Mesodermal cell (in vitro differentiated cells): ENCODE results near the gene TAS2R4. TPM values are rescaled to one million over a fixed set of nuclear protein-coding genes. Genes with fewer than 3 reads are reported as not detected.

Source experiments
- H3K27ac ChIP-seq: 2 replicates; pipeline ENCODE4 v1.7.0; 2013; ENCODE audit warnings: mild to moderate bottlenecking, low read depth, low read length, moderate library complexity; ENCODE audit not compliant: severe bottlenecking
- H3K36me3 ChIP-seq: 2 replicates; pipeline ENCODE4 v1.7.1; 2013; ENCODE audit warnings: mild to moderate bottlenecking, low read length, moderate library complexity; ENCODE audit not compliant: control insufficient read depth, insufficient read depth
- H3K4me1 ChIP-seq: one replicate; pipeline ENCODE4 v1.7.1; 2013; ENCODE audit warnings: mild to moderate bottlenecking, low read length; ENCODE audit not compliant: insufficient read depth, control insufficient read depth, poor library complexity, severe bottlenecking
- H3K4me3 ChIP-seq: 2 replicates; pipeline ENCODE4 v1.7.0; 2013; ENCODE audit warnings: low read length, control low read depth, mild to moderate bottlenecking; ENCODE audit not compliant: insufficient read depth, poor library complexity, severe bottlenecking; ENCODE audit errors: extremely low read depth
- H3K9me3 ChIP-seq: 2 replicates; pipeline ENCODE4 v1.7.1; 2013; ENCODE audit warnings: mild to moderate bottlenecking, low read length, moderate library complexity; ENCODE audit not compliant: control insufficient read depth
- WGBS, 2 experiments: methylation state at CpG; one replicate each; pipeline ENCODE4 v1.1.5; 2013; ENCODE audit warnings: missing lambda C conversion rate in 2 of 2; ENCODE audit not compliant: insufficient coverage in 2 of 2; 5-methylcytosine and 5-hydroxymethylcytosine counted together
- polyA plus RNA-seq, 2 experiments: library from polyadenylated mRNA; stranded (reverse); fragments of 50-300 nt; gene quantifications; one replicate each; pipeline ENCODE4 v1.2.3, GENCODE V29; 2013

Gene TAS2R4, protein sequence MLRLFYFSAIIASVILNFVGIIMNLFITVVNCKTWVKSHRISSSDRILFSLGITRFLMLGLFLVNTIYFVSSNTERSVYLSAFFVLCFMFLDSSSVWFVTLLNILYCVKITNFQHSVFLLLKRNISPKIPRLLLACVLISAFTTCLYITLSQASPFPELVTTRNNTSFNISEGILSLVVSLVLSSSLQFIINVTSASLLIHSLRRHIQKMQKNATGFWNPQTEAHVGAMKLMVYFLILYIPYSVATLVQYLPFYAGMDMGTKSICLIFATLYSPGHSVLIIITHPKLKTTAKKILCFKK
- 0.55 TPM for polyA plus RNA-seq (2013, experiment 1 of 2)
- polyA plus RNA-seq (2013, experiment 2 of 2) = 0.20 TPM

DNA sequence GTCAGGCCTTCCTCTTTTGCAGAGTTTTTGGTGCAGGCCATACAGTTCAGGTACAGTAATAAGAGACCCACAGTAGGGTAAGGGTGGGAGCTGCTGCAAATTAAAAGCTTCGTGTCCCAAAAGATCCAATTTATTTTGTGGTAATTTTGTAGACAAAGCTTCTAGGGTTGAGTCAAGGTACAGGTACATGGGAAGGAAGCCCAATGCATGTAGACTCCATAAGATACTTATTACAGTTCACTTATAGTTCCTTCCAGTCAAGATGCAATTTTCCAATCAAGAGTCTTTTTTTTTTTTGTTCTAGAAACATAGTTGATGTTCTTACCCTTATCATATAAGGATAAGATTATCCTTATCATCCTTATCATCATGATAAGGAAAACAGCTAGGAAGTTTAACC, at the start of gene TAS2R4:
TSS of gene TAS2R4 (plus strand) at position 301 of the 400 bp plus-strand sequence. CDS start 1,815 bp downstream, outside the sequence.
- no CpG with 5 or more reads among the region's 1 CpG for WGBS, 2 experiments
- H3K4me3 ChIP-seq = no peak within 1 kb of the TSS
- peaks cover 27% of the 10 kb centered on the region for H3K36me3 ChIP-seq
- no peak within 1 kb of the TSS for H3K27ac ChIP-seq
- H3K9me3 ChIP-seq = peaks cover 4% of the 10 kb centered on the region
- H3K4me1 ChIP-seq = no peaks in the 10 kb centered on the region

DNA sequence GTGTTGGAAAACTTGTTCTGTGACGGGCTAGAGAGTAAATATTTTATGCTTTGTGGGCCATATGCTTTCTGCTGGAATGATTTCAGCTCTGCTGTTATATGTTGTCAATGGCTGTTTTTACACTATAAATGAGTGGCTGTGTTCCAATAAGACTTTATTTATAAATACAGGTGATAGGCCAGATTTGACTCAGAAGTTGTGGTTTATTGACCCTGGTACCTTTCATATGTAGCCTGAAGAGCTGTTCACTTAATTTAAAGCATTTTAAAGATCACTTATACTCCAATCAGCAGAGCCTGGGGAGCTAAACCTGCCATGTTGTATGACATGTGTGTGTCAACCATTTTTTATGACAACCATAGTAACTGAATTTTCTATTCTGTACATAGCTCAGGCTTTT, 47.5 kb upstream of the TAS2R4 start:
- H3K9me3 ChIP-seq = no peaks in the 10 kb centered on the region
- no peak overlapping the region for H3K4me3 ChIP-seq
- 60% methylated on average over 1 of the region's 1 CpG; no CpG with 5 or more reads in 1 of the 2 experiments for WGBS, 2 experiments
- no peaks in the 10 kb centered on the region for H3K4me1 ChIP-seq
- no peaks in the 10 kb centered on the region for H3K36me3 ChIP-seq
- H3K27ac ChIP-seq = no peak overlapping the region

DNA sequence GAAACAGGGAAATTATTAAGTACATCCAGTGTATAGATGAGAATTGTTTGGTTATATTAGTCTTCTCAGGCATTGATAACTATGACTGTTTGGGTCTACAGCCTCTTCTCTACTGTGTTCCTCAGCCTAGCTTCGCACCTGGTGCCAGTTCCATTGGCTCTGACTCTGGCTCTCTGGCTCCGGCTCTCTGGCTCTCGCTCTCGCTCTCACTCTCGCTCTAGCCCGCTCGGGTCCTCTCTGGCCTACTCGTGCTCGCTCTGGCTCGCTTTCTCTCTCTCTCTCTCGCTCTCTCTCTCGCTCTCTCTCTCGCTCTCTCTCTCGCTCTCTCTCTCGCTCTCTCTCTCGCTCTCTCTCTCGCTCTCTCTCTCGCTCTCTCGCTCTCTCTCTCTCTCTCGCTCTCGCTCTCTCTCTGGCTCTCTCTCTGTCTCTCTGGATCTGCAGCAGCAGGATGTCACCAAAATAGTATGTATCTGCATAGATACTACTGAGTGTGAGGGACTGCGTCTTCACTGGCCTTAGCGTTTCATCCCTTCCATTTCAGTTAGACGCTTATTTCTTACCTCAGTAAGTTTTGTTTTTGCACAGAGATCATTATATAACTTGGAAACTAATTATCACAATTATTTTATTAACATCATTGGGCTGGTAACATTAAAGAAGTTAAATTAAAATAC, 44.9 kb upstream of the TAS2R4 start:
- no peaks in the 10 kb centered on the region for H3K9me3 ChIP-seq
- no peak overlapping the region for H3K4me3 ChIP-seq
- no peaks in the 10 kb centered on the region for H3K4me1 ChIP-seq
- no peak overlapping the region for H3K27ac ChIP-seq
- H3K36me3 ChIP-seq = no peaks in the 10 kb centered on the region
- 89 to 92% methylated on average over 8 to 9 of the region's 24 CpGs for WGBS, 2 experiments

DNA sequence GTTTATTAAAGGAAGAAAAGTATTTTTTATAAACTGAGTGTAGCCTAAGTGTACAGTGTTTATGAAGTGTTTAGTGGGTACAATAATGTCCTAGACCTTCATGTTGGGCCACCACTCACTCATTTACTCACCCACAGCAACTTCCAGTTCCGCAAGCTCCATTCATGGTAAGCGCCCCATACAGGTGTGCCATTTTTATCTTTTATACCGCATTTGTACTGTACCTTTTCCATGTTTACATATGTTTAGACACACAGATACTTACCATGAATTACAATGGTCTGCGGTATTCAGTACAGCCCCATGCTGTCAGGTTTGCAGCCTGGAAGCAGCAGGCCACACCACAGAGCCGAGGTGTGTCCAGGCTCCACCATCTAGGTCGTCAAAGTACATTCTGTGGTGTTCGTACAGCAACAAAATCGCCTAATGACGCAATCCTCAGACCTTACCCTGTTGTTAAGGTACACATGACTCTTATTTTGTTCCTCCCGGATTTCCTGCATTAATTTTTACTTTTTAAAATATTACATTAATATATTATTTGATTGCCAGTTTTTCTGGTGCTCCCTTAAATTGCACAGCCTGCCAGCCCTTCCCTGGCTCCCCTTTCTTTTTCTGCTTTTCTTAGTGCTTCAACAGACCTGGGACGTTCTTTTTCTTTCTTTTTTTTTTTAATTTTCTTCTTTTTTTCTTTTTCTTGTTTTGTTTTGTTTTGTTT, 39.2 kb upstream of the TAS2R4 start:
- peak overlapping the region; percentile 83 for H3K27ac ChIP-seq
- H3K9me3 ChIP-seq = no peaks in the 10 kb centered on the region
- WGBS, 2 experiments = 93 to 96% methylated on average over 9 of the region's 11 CpGs
- H3K4me1 ChIP-seq = no peaks in the 10 kb centered on the region
- H3K36me3 ChIP-seq = peaks cover 25% of the 10 kb centered on the region
- peak overlapping the region; percentile 78 for H3K4me3 ChIP-seq

DNA sequence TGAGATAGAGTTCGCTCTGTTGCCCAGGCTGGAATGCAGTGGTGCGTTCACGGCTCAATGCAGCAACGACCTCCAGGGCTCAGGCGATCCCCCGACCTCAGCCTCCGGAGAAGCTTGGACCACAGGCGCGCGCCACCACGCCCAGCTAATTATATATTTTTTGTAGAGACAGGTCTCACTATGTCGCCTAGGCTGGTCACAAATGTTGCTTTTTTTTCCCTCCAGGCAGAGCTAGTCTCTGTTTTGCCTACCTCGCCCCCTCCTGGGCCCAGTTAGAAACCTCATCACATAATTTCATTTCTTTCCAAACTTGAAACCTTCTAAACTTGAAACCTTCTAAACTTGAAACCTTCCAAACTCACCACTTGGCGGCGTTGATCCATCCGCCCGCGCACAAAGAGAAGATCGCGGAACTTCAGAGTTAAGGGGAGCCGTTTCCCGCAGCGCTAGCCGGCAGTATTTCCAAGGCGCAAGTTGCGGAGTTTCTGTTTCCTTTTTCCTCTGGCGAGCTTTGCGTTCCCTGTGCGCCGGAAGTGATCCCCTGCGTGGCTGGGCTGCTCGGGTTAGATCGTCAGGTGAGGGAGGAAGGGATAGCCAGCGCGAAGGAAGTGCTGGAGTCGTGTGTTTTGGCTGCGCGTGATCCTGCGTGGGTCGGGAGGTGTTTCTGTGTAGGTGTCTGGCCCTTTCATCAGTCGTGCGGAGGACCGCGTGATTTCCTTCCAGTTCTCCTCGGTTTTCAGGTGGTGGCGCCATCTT, 38.5 kb upstream of the TAS2R4 start, which contains the start of gene SSBP1:
TSS of gene SSBP1 (plus strand) at position 523 of the 756 bp plus-strand sequence. CDS start 809 bp downstream, outside the sequence.
- Histone ChIP-seq H3K27ac (peak within 1 kb of the TSS; percentile 83), H3K4me3 (peak within 1 kb of the TSS; percentile 78), H3K4me1 (no peaks in the 10 kb centered on the region), H3K36me3 (peaks cover 33% of the 10 kb centered on the region), H3K9me3 (no peaks in the 10 kb centered on the region)
- 5 to 21% methylated on average over 33 to 35 of the region's 46 CpGs for WGBS, 2 experiments

DNA sequence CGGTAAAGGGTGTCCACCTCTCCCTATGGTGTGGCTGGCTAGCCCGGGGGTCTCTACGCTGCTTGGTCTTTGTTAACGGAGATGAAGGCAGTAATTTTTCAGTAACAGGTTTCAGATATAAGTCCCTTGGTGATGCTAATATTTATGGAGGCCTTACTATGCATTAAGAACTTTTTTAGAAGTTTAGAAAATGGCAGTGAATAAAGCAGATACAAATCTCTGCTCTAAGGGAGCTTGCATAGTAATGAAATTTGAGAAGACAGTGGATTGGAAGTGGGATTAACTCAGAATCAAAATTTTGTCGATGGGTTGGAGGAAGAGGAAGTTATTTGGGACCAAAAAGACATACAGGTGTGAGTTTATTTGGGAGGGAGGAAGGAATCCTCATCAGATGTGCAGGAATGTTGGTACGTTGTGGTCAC, 37.9 kb upstream of the TAS2R4 start:
- H3K4me1 ChIP-seq = no peaks in the 10 kb centered on the region
- 3 to 8% methylated on average over 2 of the region's 6 CpGs for WGBS, 2 experiments
- H3K27ac ChIP-seq = peak overlapping the region; percentile 83
- peaks cover 39% of the 10 kb centered on the region for H3K36me3 ChIP-seq
- H3K4me3 ChIP-seq = peak overlapping the region; percentile 78
- no peaks in the 10 kb centered on the region for H3K9me3 ChIP-seq

DNA sequence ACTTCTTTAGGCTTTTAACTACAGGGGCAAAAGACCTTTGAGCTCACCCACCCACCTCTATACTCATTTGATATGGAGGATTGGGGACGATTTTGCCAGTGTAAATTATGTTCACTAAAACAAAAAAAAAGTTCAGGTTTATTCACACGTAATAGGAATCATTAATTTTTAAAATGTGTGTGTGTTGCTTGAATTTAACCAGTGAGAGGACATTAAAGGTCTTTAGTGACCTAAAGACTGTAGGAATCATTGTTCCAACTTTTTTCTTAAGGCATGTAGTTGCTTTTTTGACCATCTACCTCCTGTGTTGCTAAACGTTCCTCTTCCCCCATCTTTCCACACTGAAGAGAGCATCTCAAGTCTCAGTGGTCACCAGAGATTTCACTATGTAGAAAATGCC, 37.2 kb upstream of the TAS2R4 start:
- 100% methylated on average over 1 of the region's 3 CpGs for WGBS, 2 experiments
- H3K9me3 ChIP-seq = no peaks in the 10 kb centered on the region
- peak overlapping the region; percentile 78 for H3K4me3 ChIP-seq
- no peak overlapping the region for H3K27ac ChIP-seq
- peaks cover 45% of the 10 kb centered on the region for H3K36me3 ChIP-seq
- no peaks in the 10 kb centered on the region for H3K4me1 ChIP-seq

DNA sequence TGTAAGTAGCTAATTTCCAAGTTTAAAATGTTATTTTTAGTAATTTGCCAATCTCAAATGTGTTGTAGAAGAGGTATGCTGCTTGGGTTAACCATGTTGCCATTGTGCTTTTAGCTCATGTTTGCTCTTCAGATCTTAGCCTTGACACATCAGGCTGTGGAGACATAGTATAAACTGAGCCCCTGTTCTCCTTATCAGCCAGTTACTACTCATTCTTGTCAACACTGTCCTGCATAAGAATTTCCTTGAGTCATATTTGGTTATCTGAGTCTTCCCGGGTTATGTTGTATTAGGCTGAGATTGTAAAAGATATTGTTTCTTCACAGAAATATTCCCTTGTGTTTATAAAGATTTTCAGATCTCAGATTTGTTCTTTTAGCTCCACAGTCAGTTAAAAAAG, 34.2 kb upstream of the TAS2R4 start:
- Histone ChIP-seq H3K4me3 (no peak overlapping the region), H3K4me1 (no peaks in the 10 kb centered on the region), H3K9me3 (no peaks in the 10 kb centered on the region), H3K27ac (no peak overlapping the region), H3K36me3 (peaks cover 60% of the 10 kb centered on the region)
- WGBS, 2 experiments = no CpG with 5 or more reads among the region's 1 CpG

DNA sequence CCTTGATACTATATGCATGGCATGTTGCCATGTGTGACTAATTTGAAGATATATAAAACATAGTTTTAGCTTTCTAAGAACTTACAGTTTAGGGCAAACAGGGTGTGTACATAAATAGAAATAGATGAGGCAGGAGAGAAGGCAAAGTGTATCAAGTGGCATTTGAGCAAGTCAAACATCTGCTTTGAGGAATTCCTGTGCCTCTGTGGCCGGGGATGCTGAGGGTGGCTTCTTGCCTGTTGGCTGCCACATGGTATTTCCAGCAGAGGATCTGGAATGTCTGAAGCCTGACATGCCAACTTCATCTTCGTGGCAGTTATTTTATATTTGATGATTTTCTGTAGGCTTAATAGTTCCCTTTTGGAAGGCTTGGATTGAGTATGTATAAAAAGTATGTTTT, 32.3 kb upstream of the TAS2R4 start:
- H3K36me3 ChIP-seq = peaks cover 78% of the 10 kb centered on the region
- no peak overlapping the region for H3K4me3 ChIP-seq
- H3K9me3 ChIP-seq = no peaks in the 10 kb centered on the region
- H3K27ac ChIP-seq = no peak overlapping the region
- WGBS, 2 experiments = 88 to 97% methylated on average over 1 to 2 of the region's 2 CpGs
- H3K4me1 ChIP-seq = no peaks in the 10 kb centered on the region

DNA sequence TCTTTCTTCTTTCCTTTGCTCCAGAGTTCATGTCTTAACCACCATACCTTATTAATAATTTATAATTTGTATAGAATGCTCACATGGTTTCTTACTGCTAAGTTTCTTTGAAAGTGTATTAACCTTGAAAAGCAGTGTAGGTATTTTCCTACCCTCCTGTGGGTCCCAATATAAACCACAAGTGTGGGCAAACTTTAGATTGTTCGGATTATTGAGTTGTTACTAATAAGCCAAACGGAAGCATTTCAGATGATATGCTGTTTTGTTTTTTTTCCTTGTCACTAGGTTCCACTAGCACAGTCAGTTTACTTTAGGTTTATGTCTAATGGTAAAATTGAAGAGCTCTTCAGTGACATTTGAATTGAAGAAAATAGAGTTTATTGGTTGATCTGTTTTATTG, 28.1 kb upstream of the TAS2R4 start:
- 100% methylated on average over 2 of the region's 2 CpGs; no CpG with 5 or more reads in 1 of the 2 experiments for WGBS, 2 experiments
- Histone ChIP-seq H3K4me1 (no peaks in the 10 kb centered on the region), H3K36me3 (peaks cover 84% of the 10 kb centered on the region), H3K27ac (no peak overlapping the region), H3K4me3 (no peak overlapping the region), H3K9me3 (peaks cover 22% of the 10 kb centered on the region)
